Astrocyte (in vitro differentiated cells and primary cell): ENCODE results near the gene BCL11B.

ENCODE experiments used
- CTCF ChIP-seq: IDR thresholded peaks from 2 replicates; pipeline ENCODE4 v1.5.1; 2011; ENCODE audit warnings: low read depth, mild to moderate bottlenecking, inconsistent platforms, low read length, moderate library complexity; ENCODE audit not compliant: insufficient read depth
- EZH2 ChIP-seq: IDR thresholded peaks from 2 replicates; pipeline ENCODE4 v1.6.1; 2012; ENCODE audit warnings: mild to moderate bottlenecking, low read length, inconsistent platforms; ENCODE audit not compliant: insufficient read depth

GRCh38 chr14:99278836-99279235 lies 6.8 kb upstream of the BCL11B start:
- TF ChIP-seq CTCF (no peak), EZH2 (no peak)
